Stimulated activated CD4-positive, alpha-beta T cell treated with anti-CD3 and anti-CD28 coated beads, Interleukin-15, amount 100 ng/mL, for 1 hour (primary cell): Measurements from ENCODE around the gene SYT2.
"Not testable (repeated sequence)": the region's sequence is repeated elsewhere in the genome, so short reads cannot be mapped to it uniquely, and the experiment has no call there.

Source experiments
- DNase-seq, 2 donors: peaks; one replicate each; pipeline ENCODE4 v3.0.0-alpha.2; 2020; ENCODE audit warnings: low read depth in 1 of 2, low spot score in 1 of 2

The SYT2 gene

GRCh38 chr1:202624088-202624780, 86.0 kb downstream of the SYT2 start:
- no peak for DNase-seq

- not testable (repeated sequence) for DNase-seq
Observed at GRCh38 chr1:202623476-202623875, 86.8 kb downstream of the SYT2 start.

- DNase-seq, result no peak
Observed at GRCh38 chr1:202623075-202623474, 87.2 kb downstream of the SYT2 start.

GRCh38 chr1:202622388-202622787, 87.9 kb downstream of the SYT2 start:
- DNase-seq, result no peak

GRCh38 chr1:202621446-202621845, 88.8 kb downstream of the SYT2 start:
- no peak for DNase-seq

GRCh38 chr1:202620036-202620435, 90.2 kb downstream of the SYT2 start:
- not testable (repeated sequence) for DNase-seq

- DNase-seq, result no peak
Observed at GRCh38 chr1:202619505-202619904, 90.7 kb downstream of the SYT2 start.

GRCh38 chr1:202619012-202619411, 91.2 kb downstream of the SYT2 start:
- not testable (repeated sequence) for DNase-seq

- no peak for DNase-seq
Observed at GRCh38 chr1:202616355-202616915, 93.8 kb downstream of the SYT2 start.

GRCh38 chr1:202615501-202616354, 94.5 kb downstream of the SYT2 start:
- DNase-seq, result no peak

GRCh38 chr1:202615208-202615500, 95.1 kb downstream of the SYT2 start:
- DNase-seq, result not testable (repeated sequence)

GRCh38 chr1:202614363-202615207, 95.7 kb downstream of the SYT2 start:
- not testable (repeated sequence) for DNase-seq

- no peak for DNase-seq
Observed at GRCh38 chr1:202613571-202613970, 96.7 kb downstream of the SYT2 start.

GRCh38 chr1:202612036-202612435, 98.2 kb downstream of the SYT2 start:
- DNase-seq, result not testable (repeated sequence)

- DNase-seq, result no peak
Observed at GRCh38 chr1:202605515-202605914, 104.7 kb downstream of the SYT2 start.

- DNase-seq, result no peak
Observed at GRCh38 chr1:202603435-202603834, 106.8 kb downstream of the SYT2 start.

- DNase-seq, result no peak
Observed at GRCh38 chr1:202600432-202601041, 109.7 kb downstream of the SYT2 start.

GRCh38 chr1:202599669-202600431, 110.4 kb downstream of the SYT2 start:
- no peak for DNase-seq

- DNase-seq, result no peak
Observed at GRCh38 chr1:202597090-202597761, 113.0 kb downstream of the SYT2 start.

- DNase-seq, result no peak
Observed at GRCh38 chr1:202596638-202597037, 113.6 kb downstream of the SYT2 start.
